ENCODE data around the gene CCDC85B. TPM values are rescaled to one million over a fixed set of nuclear protein-coding genes. Genes with fewer than 3 reads are reported as not detected.

CCDC85B gene
- total and polyA plus RNA-seq, 2 of the 13 experiments (the other 11 are each of a cell fraction or from before 2014, with no cell fraction given) = 8.2 to 19.5 TPM

- TF ChIP-seq ZNF639 (CRISPR knock-in tag; conservative IDR thresholded peaks at IDR 0.05) (peak; percentile 94), ZNF253 (CRISPR knock-in tag; IDR thresholded peaks at IDR 0.05; ENCODE audit: borderline replicate concordance) (no peak), HNF4G (IDR thresholded peaks at IDR 0.05; ENCODE audit: borderline replicate concordance, low read depth, low read length) (peak; percentile 73; the same call in 1 of the 2 replicates), HNF4G (CRISPR knock-in tag; IDR thresholded peaks at IDR 0.05; ENCODE audit: borderline replicate concordance, low read depth) (peak; percentile 54; the same call in 1 of the 2 replicates), IKZF5 (CRISPR knock-in tag; IDR thresholded peaks at IDR 0.05) (peak; percentile 74; the same call in 1 of the 2 replicates), SMARCE1 (IDR thresholded peaks at IDR 0.05; ENCODE audit: borderline replicate concordance) (no peak), ZNF556 (CRISPR knock-in tag; IDR thresholded peaks at IDR 0.05; ENCODE audit: borderline replicate concordance) (peak; percentile 94), ATAD3A (CRISPR knock-in tag; IDR thresholded peaks at IDR 0.05) (no peak), RFX1 (IDR thresholded peaks at IDR 0.05) (no peak), KMT2B (CRISPR knock-in tag; IDR thresholded peaks at IDR 0.05) (peak; percentile 48; the same call in 1 of the 2 replicates), CHD2 (IDR thresholded peaks at IDR 0.05; ENCODE audit: low read depth, low read length) (no peak), ZNF770 (CRISPR knock-in tag; IDR thresholded peaks at IDR 0.05) (peak; percentile 64), SKIL (CRISPR knock-in tag; IDR thresholded peaks at IDR 0.05; ENCODE audit: borderline replicate concordance) (no peak), REXO4 (CRISPR knock-in tag; IDR thresholded peaks at IDR 0.05; ENCODE audit: borderline replicate concordance) (no peak), ZBTB46 (CRISPR knock-in tag; IDR thresholded peaks at IDR 0.05; ENCODE audit: borderline replicate concordance) (no peak), BRF2 (CRISPR knock-in tag; IDR thresholded peaks at IDR 0.05) (no peak), ZNF724P (CRISPR knock-in tag; IDR thresholded peaks at IDR 0.05; ENCODE audit: borderline replicate concordance) (no peak; the same call in 1 of the 2 replicates), SUZ12 (IDR thresholded peaks at IDR 0.05; ENCODE audit: low read depth, low read length) (no peak), MTF2 (CRISPR knock-in tag; IDR thresholded peaks at IDR 0.05; ENCODE audit: borderline replicate concordance) (no peak), MTA1 (CRISPR knock-in tag; IDR thresholded peaks at IDR 0.05; ENCODE audit: borderline replicate concordance) (no peak; the same call in 1 of the 2 replicates), PAF1 (CRISPR knock-in tag; IDR thresholded peaks at IDR 0.05) (no peak)
Observed at GRCh38 chr11:65919141-65919572, 28.7 kb downstream of the CCDC85B start, which contains the start of gene DRAP1 (continued).

All from HepG2 (cell line).